Mucosa of rectum (tissue), 2 donors: ENCODE measurements around the gene WASL.

Experiments
- H3K27ac ChIP-seq, 2 donors: one replicate each; pipeline ENCODE4 v1.7.0; 2013; ENCODE audit warnings: inconsistent platforms in 2 of 2, low read depth in 2 of 2, low read length in 2 of 2
- H3K27me3 ChIP-seq, 2 donors: one replicate each; pipeline ENCODE4 v1.7.0; 2013; ENCODE audit warnings: low read length in 2 of 2; ENCODE audit not compliant: control insufficient read depth in 2 of 2, insufficient read depth in 2 of 2
- H3K36me3 ChIP-seq, 2 donors: one replicate each; pipeline ENCODE4 v1.7.0; 2013; ENCODE audit warnings: low read length in 2 of 2; ENCODE audit not compliant: control insufficient read depth in 2 of 2, insufficient read depth in 2 of 2
- H3K4me1 ChIP-seq, 2 donors: one replicate each; pipeline ENCODE4 v1.7.0; 2013; ENCODE audit warnings: low read length in 2 of 2, mild to moderate bottlenecking in 1 of 2; ENCODE audit not compliant: control insufficient read depth in 2 of 2, insufficient read depth in 2 of 2
- H3K4me3 ChIP-seq, 2 donors: one replicate each; pipeline ENCODE4 v1.7.0; 2013; ENCODE audit warnings: low read length in 2 of 2
- H3K9ac ChIP-seq, 2 donors: one replicate each; pipeline ENCODE4 v1.7.0; 2013; ENCODE audit warnings: low read length in 2 of 2, low read depth in 1 of 2, mild to moderate bottlenecking in 1 of 2
- H3K9me3 ChIP-seq, 2 donors: one replicate each; pipeline ENCODE4 v1.7.0; 2013; ENCODE audit warnings: low read length in 2 of 2; ENCODE audit not compliant: control insufficient read depth in 2 of 2
- donor health status: healthy.
- donor health status: Normal muscosa, but diverticular disease.

WASL gene

DNA sequence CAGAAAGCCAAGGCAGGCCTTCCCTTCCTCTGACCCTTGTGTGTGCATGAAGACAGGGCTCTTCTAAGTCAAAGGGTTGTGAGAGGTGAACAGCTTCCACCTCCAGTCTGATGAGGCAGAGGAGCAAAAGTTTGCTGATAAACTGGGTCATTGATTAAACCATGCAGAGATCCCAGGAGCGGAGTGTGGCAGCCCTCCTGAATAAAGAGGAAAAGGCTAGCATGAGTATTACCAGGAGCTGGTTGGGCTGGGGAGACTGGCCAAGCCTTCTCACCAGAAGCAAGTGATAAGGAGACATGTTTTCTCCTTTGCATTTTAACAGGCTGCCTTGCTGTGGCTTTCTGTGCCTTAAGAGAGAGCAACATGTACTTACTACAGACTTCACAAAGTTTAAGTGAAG lies 82.9 kb downstream of the WASL start:
- Histone ChIP-seq H3K36me3 (no peaks in the 10 kb centered on the region), H3K27me3 (peaks cover 0 to 3% of the 10 kb centered on the region in 2 donors), H3K4me1 (no peaks in the 10 kb centered on the region), H3K4me3 (no peak overlapping the region), H3K27ac (no peak overlapping the region), H3K9ac (no peak overlapping the region), H3K9me3 (no peaks in the 10 kb centered on the region)

GRCh38 chr7:123665157-123665556 lies 83.6 kb downstream of the WASL start:
- peaks cover 0 to 3% of the 10 kb centered on the region in 2 donors for H3K27me3 ChIP-seq
- H3K4me1 ChIP-seq: no peaks in the 10 kb centered on the region
- H3K36me3 ChIP-seq: no peaks in the 10 kb centered on the region
- no peaks in the 10 kb centered on the region for H3K9me3 ChIP-seq
- no peak overlapping the region for H3K27ac ChIP-seq
- no peak overlapping the region for H3K9ac ChIP-seq
- H3K4me3 ChIP-seq: no peak overlapping the region

DNA sequence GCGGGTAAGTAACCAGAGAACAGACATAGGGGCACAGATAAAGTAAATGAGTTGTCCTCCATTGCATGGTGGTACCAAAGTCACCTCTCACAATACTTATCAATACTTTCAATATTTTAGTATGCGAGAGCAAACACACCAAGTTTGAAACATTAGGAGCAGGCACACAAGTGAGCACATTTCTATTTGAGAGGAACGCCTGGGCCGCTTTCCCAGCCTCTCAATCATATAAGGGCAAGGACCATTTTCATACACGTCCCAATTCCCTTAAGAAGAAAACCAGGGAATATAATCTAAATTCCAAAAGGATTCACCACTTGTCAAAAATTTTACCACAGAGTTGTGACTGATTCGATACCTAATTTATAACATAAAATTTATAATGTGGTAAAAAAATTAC lies 85.6 kb downstream of the WASL start:
- H3K27ac ChIP-seq: no peak overlapping the region
- H3K27me3 ChIP-seq: peaks cover 0 to 3% of the 10 kb centered on the region in 2 donors
- H3K4me3 ChIP-seq: no peak overlapping the region

DNA sequence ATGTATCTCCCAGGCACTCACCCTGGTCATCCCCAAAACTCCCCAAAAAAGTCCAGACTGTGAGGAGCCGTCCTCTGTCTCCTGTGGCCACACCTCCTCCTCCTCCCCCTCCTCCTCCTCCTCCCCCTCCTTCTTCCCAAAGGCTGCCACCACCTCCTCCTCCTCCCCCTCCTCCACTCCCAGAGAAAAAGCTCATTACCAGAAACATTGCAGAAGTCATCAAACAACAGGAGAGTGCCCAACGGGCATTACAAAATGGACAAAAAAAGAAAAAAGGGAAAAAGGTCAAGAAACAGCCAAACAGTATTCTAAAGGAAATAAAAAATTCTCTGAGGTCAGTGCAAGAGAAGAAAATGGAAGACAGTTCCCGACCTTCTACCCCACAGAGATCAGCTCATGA lies 86.0 kb downstream of the WASL start:
- Histone ChIP-seq H3K9me3 (no peaks in the 10 kb centered on the region), H3K27ac (no peak overlapping the region), H3K9ac (no peak overlapping the region), H3K27me3 (peaks cover 0 to 3% of the 10 kb centered on the region in 2 donors), H3K4me3 (no peak overlapping the region), H3K4me1 (no peaks in the 10 kb centered on the region), H3K36me3 (no peaks in the 10 kb centered on the region)

More for the DNA sequence above, 85.6 kb downstream of the WASL start:
- Histone ChIP-seq H3K36me3 (no peaks in the 10 kb centered on the region), H3K9me3 (no peaks in the 10 kb centered on the region), H3K9ac (no peak overlapping the region), H3K4me1 (no peaks in the 10 kb centered on the region)

- Histone ChIP-seq H3K9ac (no peak overlapping the region), H3K27ac (no peak overlapping the region), H3K4me3 (no peak overlapping the region), H3K27me3 (peaks cover 0 to 3% of the 10 kb centered on the region in 2 donors), H3K36me3 (no peaks in the 10 kb centered on the region), H3K9me3 (no peaks in the 10 kb centered on the region), H3K4me1 (no peaks in the 10 kb centered on the region)
These were observed 86.5 kb downstream of the WASL start for GRCh38 chr7:123662293-123662692.

DNA sequence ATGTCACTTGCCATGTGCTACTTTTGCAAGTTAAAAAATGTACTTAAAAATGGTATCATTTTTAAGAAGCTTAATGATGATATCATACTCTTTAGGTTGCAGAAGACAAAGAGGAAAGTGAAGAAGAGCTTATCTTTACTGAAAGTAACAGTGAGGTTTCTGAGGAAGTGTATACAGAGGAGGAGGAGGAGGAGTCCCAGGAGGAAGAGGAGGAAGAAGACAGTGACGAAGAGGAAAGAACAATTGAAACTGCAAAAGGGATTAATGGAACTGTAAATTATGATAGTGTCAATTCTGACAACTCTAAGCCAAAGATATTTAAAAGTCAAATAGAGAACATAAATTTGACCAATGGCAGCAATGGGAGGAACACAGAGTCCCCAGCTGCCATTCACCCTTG lies 87.0 kb downstream of the WASL start:
- Histone ChIP-seq H3K27ac (no peak overlapping the region), H3K4me1 (no peaks in the 10 kb centered on the region), H3K4me3 (no peak overlapping the region), H3K27me3 (peaks cover 0 to 3% of the 10 kb centered on the region in 2 donors), H3K9me3 (no peaks in the 10 kb centered on the region), H3K9ac (no peak overlapping the region), H3K36me3 (no peaks in the 10 kb centered on the region)

- no peaks in the 10 kb centered on the region for H3K9me3 ChIP-seq
- no peak overlapping the region for H3K9ac ChIP-seq
- H3K36me3 ChIP-seq: no peaks in the 10 kb centered on the region
- no peak overlapping the region for H3K4me3 ChIP-seq
- peaks cover 0 to 3% of the 10 kb centered on the region in 2 donors for H3K27me3 ChIP-seq
- H3K4me1 ChIP-seq: no peaks in the 10 kb centered on the region
- H3K27ac ChIP-seq: no peak overlapping the region
These were observed 88.1 kb downstream of the WASL start for GRCh38 chr7:123660514-123661354.

- Histone ChIP-seq H3K4me3 (no peak overlapping the region), H3K36me3 (no peaks in the 10 kb centered on the region), H3K4me1 (no peaks in the 10 kb centered on the region), H3K9ac (no peak overlapping the region), H3K27me3 (no peaks in the 10 kb centered on the region), H3K9me3 (no peaks in the 10 kb centered on the region), H3K27ac (no peak overlapping the region)
These were observed 90.8 kb downstream of the WASL start for GRCh38 chr7:123658023-123658422.

GRCh38 chr7:123657304-123657685 lies 91.5 kb downstream of the WASL start:
- Histone ChIP-seq H3K36me3 (no peaks in the 10 kb centered on the region), H3K27me3 (no peaks in the 10 kb centered on the region), H3K9ac (no peak overlapping the region), H3K4me3 (no peak overlapping the region), H3K4me1 (no peaks in the 10 kb centered on the region), H3K9me3 (no peaks in the 10 kb centered on the region), H3K27ac (no peak overlapping the region)

DNA sequence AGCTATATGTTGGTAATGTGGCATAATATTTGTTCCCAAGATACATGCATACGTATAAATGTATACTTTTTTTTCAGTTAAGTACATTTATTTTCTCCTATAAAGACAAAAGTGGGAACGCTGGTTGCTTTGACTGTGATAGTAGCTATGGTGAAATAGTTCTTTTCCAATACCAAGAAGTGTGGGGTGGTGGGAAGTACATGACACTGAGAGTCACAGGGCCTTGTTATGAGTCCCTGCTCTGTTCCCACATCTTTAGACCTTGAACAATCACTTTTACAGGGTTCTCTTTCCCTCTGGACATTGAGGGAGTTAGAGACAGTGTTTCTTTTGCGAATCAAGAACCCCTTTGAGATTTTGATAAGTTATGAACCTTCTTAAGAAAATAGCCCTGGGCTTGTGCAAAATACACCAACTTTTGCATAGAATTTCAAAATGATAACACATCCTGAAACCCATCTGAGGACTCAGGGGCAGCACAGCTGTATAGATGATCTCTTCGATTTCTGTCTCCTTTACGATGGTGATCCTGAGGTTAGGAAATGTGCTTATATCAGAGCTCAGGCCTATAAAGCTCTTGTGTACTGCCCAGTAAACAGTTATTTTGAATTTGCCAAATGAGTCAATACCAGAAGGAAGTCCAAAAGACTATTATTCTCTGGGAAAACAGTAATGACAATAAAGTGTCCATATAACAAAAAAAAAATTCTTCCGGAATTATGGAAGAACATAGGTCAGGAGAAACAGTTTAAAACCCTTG lies 92.1 kb downstream of the WASL start:
- H3K36me3 ChIP-seq: no peaks in the 10 kb centered on the region
- H3K9ac ChIP-seq: no peak overlapping the region
- no peak overlapping the region for H3K4me3 ChIP-seq
- H3K27me3 ChIP-seq: no peaks in the 10 kb centered on the region
- no peak overlapping the region for H3K27ac ChIP-seq
- no peaks in the 10 kb centered on the region for H3K9me3 ChIP-seq
- no peaks in the 10 kb centered on the region for H3K4me1 ChIP-seq
